GM06990 (cell line): Measurements from ENCODE around the gene MDM2.

ENCODE experiments used
- DNase-seq: peaks from one replicate; pipeline ENCODE4 v3.0.0-alpha.2; 2011; ENCODE audit not compliant: insufficient read length; ENCODE audit errors: extremely low read depth
- H3K27me3 ChIP-seq: replicated peaks from 2 replicates; pipeline ENCODE4 v1.6.0; 2011; ENCODE audit warnings: low read length; ENCODE audit not compliant: control insufficient read depth, insufficient read depth
- H3K36me3 ChIP-seq: 2 replicates; pipeline ENCODE4 v1.5.1; 2011; ENCODE audit warnings: low read length; ENCODE audit not compliant: control insufficient read depth, insufficient read depth
- H3K4me3 ChIP-seq: replicated peaks from 2 replicates; pipeline ENCODE4 v1.5.1; 2011; ENCODE audit warnings: low read depth, mild to moderate bottlenecking, control low read depth, low read length
- CTCF ChIP-seq: IDR thresholded peaks from 2 replicates; pipeline ENCODE4 v1.5.1; 2011; ENCODE audit warnings: low read length, control low read depth, mild to moderate bottlenecking, inconsistent platforms; ENCODE audit not compliant: insufficient read depth, poor library complexity, severe bottlenecking

The MDM2 gene

DNA sequence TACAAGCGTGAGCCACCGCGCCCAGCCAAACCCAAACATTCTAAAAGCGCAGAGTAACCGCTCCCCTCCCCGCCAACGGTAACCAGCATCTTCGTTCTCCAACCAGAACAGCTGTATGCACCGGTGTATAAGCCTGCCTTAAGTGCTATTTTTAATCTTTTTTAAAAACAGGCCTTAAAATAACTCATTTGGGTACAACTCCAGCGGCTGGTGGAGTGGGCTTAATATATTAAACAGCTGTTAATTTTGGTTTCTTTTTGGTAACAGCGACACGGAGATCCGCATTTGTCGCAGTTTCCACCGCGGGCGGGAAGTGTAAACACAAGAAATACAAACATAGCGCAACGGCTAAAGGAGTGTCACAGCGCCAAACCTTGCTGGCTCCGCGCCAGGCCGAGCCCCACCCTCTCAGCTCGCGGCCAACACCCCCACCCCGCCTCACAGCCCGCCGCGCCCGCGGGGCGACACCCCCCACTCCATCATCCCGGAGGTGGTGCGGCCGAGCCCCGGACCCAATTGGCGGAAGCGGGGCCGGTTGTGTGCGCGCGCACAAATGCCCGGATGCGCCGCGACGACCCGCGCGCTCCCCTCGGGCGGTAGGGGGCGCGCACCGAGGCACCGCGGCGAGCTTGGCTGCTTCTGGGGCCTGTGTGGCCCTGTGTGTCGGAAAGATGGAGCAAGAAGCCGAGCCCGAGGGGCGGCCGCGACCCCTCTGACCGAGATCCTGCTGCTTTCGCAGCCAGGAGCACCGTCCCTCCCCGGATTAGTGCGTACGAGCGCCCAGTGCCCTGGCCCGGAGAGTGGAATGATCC lies at the start of gene MDM2:
Gene MDM2 (plus strand): TSS at position 602 of the 812 bp plus-strand sequence. CDS start 301 bp downstream, outside the sequence.
- H3K4me3 ChIP-seq, result peak within 1 kb of the TSS; percentile 93
- peak; percentile 99 for DNase-seq
- TF ChIP-seq CTCF, result peak; percentile 45
- H3K36me3 ChIP-seq, result no peaks in the 10 kb centered on the region
- H3K27me3 ChIP-seq, result no peaks in the 10 kb centered on the region

DNA sequence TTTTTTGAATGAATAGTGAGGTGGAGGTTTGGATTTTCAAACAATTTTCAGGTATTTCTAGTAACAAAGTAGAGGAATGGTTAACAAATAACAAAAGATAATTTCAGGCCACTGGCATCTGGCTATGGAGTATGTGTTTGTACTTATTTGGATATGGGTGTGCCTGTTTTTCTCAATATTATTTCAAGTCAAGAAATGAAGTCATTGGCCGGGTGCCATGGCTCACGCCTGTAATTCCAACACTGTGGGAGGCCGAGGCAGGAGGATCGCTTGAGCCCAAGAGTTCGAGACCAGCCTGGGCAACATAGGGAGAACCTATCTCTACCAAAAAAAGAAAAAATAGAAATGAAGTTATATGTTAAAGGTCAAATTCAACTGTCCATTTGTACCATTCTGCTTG lies 48.1 kb upstream of the MDM2 start:
- Histone ChIP-seq H3K4me3 (no peak overlapping the region), H3K27me3 (no peaks in the 10 kb centered on the region), H3K36me3 (peaks cover 7% of the 10 kb centered on the region)
- no peak for TF ChIP-seq CTCF
- no peak for DNase-seq

GRCh38 chr12:68760806-68761441 lies 47.1 kb upstream of the MDM2 start:
- no peak overlapping the region for H3K4me3 ChIP-seq
- H3K36me3 ChIP-seq, result peaks cover 6% of the 10 kb centered on the region
- no peak for TF ChIP-seq CTCF
- DNase-seq, result no peak
- no peaks in the 10 kb centered on the region for H3K27me3 ChIP-seq

DNA sequence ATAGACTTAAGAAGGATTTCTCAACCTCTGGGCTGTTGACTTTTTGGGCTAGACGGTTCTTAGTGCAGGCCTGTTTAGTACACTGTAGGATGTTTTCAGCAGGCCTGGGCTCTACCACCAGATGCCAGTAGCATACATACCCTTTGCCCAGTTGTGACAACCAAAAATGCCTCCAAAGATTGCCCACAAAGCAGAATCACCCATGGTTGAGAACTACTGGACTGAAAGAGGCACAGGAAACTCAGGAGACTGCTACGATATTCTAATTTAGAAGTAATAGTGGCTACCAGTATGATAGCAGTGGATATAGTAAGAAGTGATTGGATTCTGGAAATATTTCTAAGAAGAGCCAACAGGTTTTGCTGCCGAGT lies 46.5 kb upstream of the MDM2 start:
- peaks cover 6% of the 10 kb centered on the region for H3K36me3 ChIP-seq
- no peak for TF ChIP-seq CTCF
- H3K27me3 ChIP-seq, result no peaks in the 10 kb centered on the region
- DNase-seq, result no peak
- H3K4me3 ChIP-seq, result no peak overlapping the region

DNA sequence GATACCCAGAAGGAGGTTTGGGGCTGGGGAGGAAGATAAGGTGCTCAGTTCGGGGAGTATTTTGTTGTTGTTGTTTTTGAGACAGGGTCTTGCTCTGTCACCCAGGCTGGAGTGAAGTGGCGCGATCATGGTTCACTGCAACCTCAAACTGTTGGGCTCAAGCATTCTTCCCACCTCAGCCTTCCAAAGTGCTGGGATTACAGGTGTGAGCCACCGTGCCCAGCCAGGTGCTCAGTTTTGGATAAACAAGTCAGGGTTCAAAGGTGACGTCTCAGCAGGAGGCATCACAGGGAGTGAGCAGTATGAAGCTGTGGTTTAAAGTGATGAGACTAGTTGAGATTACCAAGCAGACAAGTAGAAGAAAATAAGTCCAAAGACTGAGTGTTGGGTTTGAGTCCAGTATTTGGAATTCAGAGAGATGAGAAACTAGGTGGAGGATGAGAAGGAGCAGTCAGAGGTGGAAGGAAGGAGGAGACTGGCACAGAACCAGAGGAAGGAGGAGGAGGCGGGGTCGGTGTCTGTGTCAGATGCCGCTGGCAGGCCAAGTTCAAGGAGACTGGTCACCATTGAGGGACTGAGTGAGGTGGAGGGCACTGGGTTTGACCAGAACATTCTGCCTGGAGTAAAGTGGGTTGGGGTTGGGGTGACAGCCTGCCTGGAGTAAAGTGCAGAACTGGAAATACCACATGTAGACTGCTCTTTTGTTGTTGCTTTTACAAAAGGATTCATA lies 45.9 kb upstream of the MDM2 start:
- peaks cover 6% of the 10 kb centered on the region for H3K36me3 ChIP-seq
- DNase-seq, result no peak
- H3K4me3 ChIP-seq, result no peak overlapping the region
- no peak for TF ChIP-seq CTCF
- no peaks in the 10 kb centered on the region for H3K27me3 ChIP-seq
